T-helper 1 cell treated with Interleukin-12 subunit alpha and Interleukin-12 subunit beta and Interleukin-4 antibody, amounts not matched to agents 30 ng/mL and 1 ng/mL, for 36 hours (primary cell): ENCODE results near the gene ADCY7. TPM values are rescaled to one million over a fixed set of nuclear protein-coding genes. Genes with fewer than 3 reads are reported as not detected.

Experiments used
- intact Hi-C: fragments of 100-400 bp; cut with micrococcal nuclease; formaldehyde crosslinking; loops from one replicate; pipeline ENCODE4 v1.15.1; 2024
- total RNA-seq: library from RNA; stranded (reverse); gene quantifications from 2 replicates; pipeline ENCODE4 v1.2.3, GENCODE V29; 2022

ADCY7 gene
- total RNA-seq, 1 donor from 2014 or later: 213 TPM

DNA sequence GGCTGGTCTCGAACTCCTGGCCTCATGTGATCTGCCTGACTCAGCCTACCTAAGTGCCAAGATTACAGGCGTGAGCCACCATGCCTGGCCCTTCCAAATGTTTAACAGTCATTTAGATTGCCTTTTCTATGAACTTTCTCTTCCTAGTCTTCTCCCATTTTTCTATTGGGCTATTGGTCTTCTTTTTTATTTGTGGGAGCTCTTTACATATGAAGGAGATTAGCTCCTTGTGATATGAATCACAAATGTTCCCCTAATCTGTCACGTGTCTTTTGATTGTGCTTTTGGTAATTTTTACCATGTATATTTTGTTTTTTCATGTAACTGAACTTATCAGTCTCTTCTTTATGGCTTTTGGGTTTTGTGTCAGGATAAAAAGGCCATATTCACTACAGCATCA lies 11.9 kb downstream of the ADCY7 start:
- intact Hi-C loops: no loop called here

GRCh38 chr16:50279504-50279865 lies 13.1 kb downstream of the ADCY7 start:
- intact Hi-C loops: no loop called here

DNA sequence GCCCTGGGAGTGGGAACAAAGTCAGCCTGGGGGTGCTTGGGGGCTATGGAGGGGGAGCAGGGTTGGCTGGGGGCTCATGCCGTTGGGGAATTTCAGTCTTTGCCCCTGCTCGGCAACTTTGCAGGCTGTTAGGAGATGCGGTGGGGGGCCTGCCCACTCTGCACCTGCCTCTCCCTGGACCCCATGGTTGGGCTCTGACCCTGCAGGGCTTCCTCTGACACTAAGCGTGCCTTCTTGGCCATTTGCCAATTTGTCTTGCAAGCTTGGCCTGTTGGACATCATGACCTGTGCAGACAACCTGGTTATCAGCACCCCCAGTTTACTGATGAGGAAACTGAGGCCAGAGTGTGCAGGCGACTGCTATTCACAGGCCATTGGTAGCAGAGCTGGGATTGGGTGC lies 14.6 kb downstream of the ADCY7 start:
- intact Hi-C loops: no loop called here

DNA sequence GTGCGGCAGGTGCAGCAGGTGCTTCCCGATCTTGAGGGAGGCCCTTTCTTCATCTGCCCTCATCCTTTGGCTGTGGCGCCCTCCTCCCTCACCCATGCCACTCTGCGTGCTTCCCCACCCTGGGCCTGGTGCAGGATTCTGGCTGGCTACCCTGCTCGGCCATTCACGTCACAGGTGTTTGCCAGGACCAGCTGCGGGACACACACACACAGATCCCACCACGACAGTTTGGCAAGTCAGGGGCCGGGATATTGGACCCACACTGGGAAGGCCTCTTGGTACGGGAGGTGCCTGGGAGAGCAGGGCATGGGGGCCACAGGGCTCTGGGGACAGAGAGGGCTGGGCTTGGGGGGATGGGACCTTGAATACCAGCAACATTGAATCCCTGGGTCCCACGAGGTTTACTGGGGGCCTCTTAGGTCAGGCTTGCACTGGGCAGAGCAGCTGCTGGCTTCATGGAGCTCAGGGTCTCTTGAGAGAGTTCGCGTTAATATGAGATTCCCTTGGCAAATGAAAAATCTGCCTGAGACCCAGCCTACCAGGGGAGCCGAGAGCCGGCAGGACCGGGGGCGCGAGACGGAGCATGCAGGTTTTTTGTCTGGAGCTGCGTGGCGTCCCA lies 15.1 kb downstream of the ADCY7 start:
- intact Hi-C loops: loop anchor here (1.0 kb wide), 1 partner anchor 17 kb away; no protein-coding TSS in a partner anchor

DNA sequence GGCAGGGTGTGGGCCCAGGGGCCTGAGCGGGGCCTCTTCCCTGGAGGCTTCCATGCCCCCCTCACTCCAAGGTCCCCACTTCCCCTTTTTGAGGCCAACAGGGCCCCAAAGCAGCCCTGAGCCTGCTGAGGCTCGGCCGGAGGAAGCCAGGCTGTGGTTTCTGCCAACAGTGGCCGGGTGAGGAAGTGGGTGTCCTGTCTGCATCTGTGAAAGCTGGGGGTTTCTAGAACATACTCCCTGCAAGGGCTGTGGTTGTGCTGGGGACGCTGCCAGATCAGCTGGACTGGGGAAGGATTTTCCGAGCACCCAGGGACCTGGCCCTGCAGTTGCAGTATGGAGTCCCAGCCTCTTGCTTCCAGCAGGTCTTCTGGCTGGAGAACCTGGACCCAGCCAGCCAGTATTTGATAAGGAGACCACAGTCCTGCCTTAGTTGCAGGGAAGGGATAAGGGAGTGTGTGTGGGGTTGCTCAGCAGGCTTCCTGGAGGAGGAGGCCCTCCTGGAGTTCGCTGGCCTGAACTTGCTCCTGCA lies 15.7 kb downstream of the ADCY7 start:
- intact Hi-C loops: loop anchor here (1.0 kb wide), 1 partner anchor 18 kb away; no protein-coding TSS in a partner anchor

DNA sequence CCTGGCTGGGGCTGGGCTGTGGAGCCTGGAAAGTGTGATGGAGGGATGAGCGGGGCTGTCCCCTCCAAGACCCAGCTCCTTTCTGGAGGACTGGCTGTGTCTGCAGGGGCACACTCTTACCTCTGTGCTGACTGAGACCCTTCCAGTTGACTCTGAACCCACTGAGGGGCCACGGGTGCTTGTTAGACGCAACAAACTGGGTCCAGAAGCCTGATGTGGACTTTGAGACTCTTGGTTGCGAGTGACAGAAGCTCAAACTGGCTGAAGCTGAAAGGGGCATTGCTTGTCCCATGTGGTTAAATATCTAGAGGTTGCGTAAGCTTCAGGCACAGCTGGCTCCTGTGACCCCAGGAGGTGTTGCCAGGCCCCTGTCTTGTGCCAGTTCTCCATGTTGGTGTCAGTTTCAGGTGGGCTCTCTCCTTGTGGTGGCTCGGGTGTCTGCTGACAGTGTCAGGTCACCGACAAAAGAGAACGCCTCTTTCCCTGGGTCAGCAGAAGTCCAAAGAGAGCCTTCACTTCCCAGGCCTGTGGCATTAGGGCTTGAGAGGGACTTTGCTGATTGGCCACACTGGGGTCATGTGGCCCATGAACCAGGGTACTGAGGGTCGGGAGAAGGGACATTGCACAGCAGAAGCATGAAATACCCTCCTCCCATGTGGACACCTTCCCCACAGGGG lies 16.7 kb downstream of the ADCY7 start:
- intact Hi-C loops: loop anchor here (1.0 kb wide), 1 partner anchor 19 kb away; no protein-coding TSS in a partner anchor

GRCh38 chr16:50284131-50284911 lies 18.0 kb downstream of the ADCY7 start:
- intact Hi-C loops: no loop called here

DNA sequence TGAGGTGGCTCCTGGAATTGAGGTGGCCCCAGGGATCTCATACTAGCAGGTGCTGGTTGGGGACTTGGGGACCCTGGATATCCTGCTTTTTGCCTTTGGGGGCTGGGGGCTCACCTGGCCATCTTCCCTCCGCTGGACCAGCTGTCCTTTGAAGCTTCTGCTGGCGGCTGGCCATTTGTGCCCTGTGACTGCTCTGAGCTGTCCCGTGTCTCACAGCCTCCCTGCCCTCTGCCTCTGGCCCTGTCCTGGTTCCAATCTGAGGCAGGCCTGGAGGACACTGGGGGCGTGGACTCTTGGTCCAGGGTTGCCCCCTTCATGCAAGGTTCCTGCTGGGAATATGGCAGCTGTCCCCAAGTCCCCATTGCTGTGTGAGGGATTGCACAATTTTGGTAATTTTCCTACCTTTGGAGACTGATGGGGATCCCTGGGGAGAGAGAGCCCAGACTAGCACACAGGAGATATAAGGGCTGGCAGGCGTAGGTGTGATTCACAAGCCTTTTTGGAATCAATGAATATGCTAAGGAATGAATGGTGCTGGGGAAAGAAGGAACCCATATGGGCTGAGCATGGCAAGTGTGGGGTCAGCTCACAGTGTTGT lies 19.2 kb downstream of the ADCY7 start:
- intact Hi-C loops: no loop called here

- intact Hi-C loops: no loop called here
These were observed 20.3 kb downstream of the ADCY7 start for GRCh38 chr16:50286681-50287080.

- intact Hi-C loops: no loop called here
These were observed 21.7 kb downstream of the ADCY7 start for GRCh38 chr16:50288026-50288425.

- intact Hi-C loops: no loop called here
These were observed 22.6 kb downstream of the ADCY7 start for GRCh38 chr16:50288920-50289319.

- intact Hi-C loops: no loop called here
These were observed 23.8 kb downstream of the ADCY7 start for GRCh38 chr16:50289950-50290764.

- intact Hi-C loops: no loop called here
These were observed 24.5 kb downstream of the ADCY7 start for GRCh38 chr16:50290856-50291255.

DNA sequence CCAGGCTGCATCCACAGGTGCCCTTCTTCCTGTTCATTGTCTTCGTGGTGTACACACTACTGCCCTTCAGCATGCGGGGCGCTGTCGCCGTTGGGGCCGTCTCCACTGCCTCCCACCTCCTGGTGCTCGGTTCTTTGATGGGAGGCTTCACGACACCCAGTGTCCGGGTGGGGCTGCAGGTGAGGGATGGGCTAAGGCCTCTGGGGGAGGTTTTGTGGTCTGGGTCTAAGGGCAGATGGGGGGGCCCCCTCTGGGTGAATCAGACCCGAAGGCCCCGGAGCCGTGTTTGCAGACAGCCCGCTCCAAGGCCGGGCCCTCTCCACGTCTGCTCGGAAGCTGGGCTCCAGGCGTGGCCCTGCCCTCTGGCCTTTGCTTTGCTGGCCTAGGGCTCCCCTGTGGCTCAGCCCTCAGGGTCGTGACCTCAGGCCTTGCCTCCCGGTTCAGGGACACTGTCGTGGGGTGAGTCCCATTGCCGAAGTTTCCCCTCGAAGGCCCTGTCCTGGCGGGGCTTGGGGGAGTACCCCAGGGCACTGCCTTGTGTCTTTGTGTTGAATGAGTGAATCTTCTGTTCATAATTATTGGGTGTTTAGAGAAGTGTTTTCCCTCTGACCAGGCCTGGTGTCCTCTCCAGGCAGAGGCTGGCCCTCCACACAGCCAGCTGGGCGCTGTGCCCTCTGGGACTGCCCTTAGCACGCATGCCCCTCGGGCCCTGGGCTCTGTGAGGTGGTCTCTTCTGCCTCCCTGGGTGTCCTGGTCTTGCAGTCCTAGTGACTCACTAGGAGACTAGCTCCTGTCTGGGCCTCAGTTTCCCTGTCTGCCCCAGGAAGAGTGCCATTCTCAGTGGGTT lies 25.6 kb downstream of the ADCY7 start:
- intact Hi-C loops: no loop called here

DNA sequence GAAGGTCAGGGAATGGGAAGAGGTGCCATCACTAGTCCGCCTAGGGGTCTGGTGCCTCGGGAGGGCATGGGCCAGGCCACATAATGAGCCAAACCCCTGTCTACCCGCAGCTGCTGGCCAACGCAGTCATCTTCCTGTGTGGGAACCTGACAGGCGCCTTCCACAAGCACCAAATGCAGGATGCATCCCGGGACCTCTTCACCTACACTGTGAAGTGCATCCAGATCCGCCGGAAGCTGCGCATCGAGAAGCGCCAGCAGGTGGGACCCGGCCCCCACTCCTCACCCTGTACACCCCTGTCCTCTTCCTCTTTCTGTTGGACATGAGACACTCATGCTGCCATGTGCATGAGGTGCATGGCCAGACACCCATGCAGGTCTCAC lies 26.2 kb downstream of the ADCY7 start:
- intact Hi-C loops: no loop called here

DNA sequence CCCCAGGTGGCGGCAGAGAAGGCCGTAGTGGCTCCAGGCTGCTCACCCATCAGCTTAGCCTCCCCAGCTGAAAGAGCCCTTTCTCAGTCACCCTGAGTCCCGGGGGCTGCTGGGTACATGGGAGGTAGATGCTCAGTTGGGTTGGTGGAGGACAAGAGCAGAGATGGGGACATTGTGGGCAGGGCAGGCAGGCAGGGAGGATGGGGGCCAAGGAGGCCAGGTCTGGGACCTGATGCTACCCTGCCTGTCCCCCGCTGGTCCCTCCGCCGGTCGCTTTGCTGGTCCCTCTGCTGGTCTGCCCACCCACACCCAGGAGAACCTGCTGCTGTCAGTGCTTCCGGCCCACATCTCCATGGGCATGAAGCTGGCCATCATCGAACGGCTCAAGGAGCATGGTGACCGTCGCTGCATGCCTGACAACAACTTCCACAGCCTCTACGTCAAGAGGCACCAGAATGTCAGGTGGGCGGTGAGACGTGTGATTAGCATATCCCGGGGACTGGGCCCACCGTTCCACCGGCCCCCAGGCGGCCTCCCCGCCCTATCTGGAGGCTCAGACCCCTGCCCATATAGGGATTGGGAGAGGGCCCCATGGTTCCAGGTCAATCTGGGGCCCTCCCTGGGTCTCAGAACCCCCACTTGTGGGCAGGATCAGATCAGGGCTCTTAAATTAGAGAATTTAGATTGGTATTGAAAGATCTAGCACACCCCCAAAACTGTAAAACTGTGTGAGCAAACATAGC lies 26.9 kb downstream of the ADCY7 start:
- intact Hi-C loops: no loop called here

- intact Hi-C loops: no loop called here
These were observed 27.9 kb downstream of the ADCY7 start for GRCh38 chr16:50293994-50294855.

- intact Hi-C loops: no loop called here
These were observed 28.6 kb downstream of the ADCY7 start for GRCh38 chr16:50294955-50295354.
